Measurements from ENCODE around the gene MYZAP. TPM values are rescaled to one million over a fixed set of nuclear protein-coding genes. Genes with fewer than 3 reads are reported as not detected.

Gene MYZAP
- total and polyA plus RNA-seq, 4 donors: 0.38 to 7.5 (median 2.5) TPM

DNA sequence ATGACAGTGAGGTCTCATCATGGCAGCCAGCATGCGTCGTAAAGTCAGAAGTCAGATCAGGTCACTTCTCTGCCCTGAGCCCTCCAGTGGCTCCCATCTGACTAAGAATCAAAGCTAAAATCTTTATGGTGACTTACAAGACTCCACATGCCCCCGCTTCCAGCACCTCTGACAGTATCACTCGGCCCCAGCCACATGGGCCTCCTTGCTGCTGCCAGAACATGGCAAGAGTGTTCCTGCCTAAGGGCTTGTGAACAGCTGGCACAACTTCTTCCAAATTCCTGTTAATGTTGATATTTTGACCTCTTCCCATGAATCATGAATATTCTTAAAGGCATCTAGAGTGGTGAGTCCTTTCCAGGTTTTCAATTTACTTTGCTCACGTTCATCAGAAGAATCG lies 135.3 kb downstream of the MYZAP start:
- 69 to 71% methylated on average over 6 of the region's 6 CpGs for WGBS, 2 donors
- intact Hi-C loops (cut with DNase I): no loop called here
- Histone ChIP-seq H3K36me3 (ENCODE audit: control insufficient read depth in 1 of 2, insufficient read depth in 2 of 2, low read length in 1 of 2) (no peaks in the 10 kb centered on the region), H3K9me3 (ENCODE audit: control insufficient read depth, low read length) (no peaks in the 10 kb centered on the region), H3K27me3 (ENCODE audit: control insufficient read depth in 1 of 2, insufficient read depth in 2 of 2, low read length in 1 of 2) (no peaks in the 10 kb centered on the region), H3K27ac (ENCODE audit: low read depth in 1 of 2, low read length in 2 of 2) (no peak overlapping the region), H3K4me3 (ENCODE audit: low read length in 2 of 2) (no peak overlapping the region), H3K4me1 (ENCODE audit: control insufficient read depth in 1 of 2, insufficient read depth in 2 of 2, low read length in 2 of 2) (no peaks in the 10 kb centered on the region)
- DNase-seq (no peak), ATAC-seq (ENCODE audit: low FRiP score) (no peak)

DNA sequence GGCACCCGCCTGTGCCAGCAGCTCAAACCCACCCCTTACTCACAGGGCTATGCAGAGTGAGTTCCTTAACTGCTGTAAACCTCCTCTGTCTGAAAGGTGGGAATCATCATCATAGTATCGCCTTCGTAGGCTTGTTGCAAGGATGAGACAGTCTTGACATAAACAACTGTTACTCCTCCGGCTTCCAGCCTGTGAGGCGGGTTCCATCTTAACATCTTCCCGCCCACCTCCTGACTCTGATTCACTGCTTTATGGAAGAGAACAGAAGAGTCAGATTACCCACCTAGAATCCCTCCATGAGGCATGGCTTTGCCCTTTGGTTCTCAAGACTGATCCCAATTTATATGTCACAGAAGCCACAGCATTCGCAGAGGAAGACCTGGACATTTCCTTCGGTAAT lies 136.7 kb downstream of the MYZAP start:
- Histone ChIP-seq H3K27ac (ENCODE audit: low read depth in 1 of 2, low read length in 2 of 2) (no peak overlapping the region), H3K36me3 (ENCODE audit: control insufficient read depth in 1 of 2, insufficient read depth in 2 of 2, low read length in 1 of 2) (no peaks in the 10 kb centered on the region), H3K4me1 (ENCODE audit: control insufficient read depth in 1 of 2, insufficient read depth in 2 of 2, low read length in 2 of 2) (no peaks in the 10 kb centered on the region), H3K9me3 (ENCODE audit: control insufficient read depth, low read length) (no peaks in the 10 kb centered on the region), H3K4me3 (ENCODE audit: low read length in 2 of 2) (no peak overlapping the region), H3K27me3 (ENCODE audit: control insufficient read depth in 1 of 2, insufficient read depth in 2 of 2, low read length in 1 of 2) (no peaks in the 10 kb centered on the region)
- DNase-seq (no peak), ATAC-seq (ENCODE audit: low FRiP score) (no peak)
- WGBS, 2 donors: 96% methylated on average over 8 of the region's 8 CpGs
- intact Hi-C loops (cut with DNase I): no loop called here

DNA sequence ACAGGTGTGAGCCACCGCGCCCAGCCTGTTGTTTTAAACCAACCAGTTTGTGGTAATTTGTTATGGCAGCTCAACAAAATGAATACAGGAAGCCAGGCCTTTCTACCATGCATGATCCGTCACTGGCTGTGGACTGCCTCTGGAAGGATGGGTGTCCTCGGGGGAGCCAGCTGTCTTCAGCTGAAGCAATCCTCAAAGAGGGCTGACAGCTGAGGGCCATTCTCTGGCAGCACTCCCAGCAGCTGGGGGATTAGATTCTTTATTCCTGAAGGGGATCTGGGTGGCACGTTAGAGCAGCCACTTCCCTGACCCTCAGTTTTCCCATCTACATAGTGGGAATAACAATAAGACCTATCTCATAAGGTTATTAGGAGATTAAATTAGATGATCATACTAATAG lies 139.2 kb downstream of the MYZAP start:
- no peak overlapping the region for H3K27ac ChIP-seq (ENCODE audit: low read depth in 1 of 2, low read length in 2 of 2)
- H3K9me3 ChIP-seq (ENCODE audit: control insufficient read depth, low read length): no peaks in the 10 kb centered on the region
- no peaks in the 10 kb centered on the region for H3K4me1 ChIP-seq (ENCODE audit: control insufficient read depth in 1 of 2, insufficient read depth in 2 of 2, low read length in 2 of 2)
- WGBS, 2 donors: 90 to 92% methylated on average over 5 of the region's 5 CpGs
- DNase-seq (no peak), ATAC-seq (ENCODE audit: low FRiP score) (no peak)
- H3K4me3 ChIP-seq (ENCODE audit: low read length in 2 of 2): no peak overlapping the region
- intact Hi-C loops (cut with DNase I): loop anchor here (5.0 to 10.0 kb wide), 2 partner anchors 64 to 176 kb away; no protein-coding TSS in a partner anchor
- H3K36me3 ChIP-seq (ENCODE audit: control insufficient read depth in 1 of 2, insufficient read depth in 2 of 2, low read length in 1 of 2): no peaks in the 10 kb centered on the region
- H3K27me3 ChIP-seq (ENCODE audit: control insufficient read depth in 1 of 2, insufficient read depth in 2 of 2, low read length in 1 of 2): no peaks in the 10 kb centered on the region

- H3K4me3 ChIP-seq (ENCODE audit: low read length in 2 of 2): no peak overlapping the region
- no peak overlapping the region for H3K27ac ChIP-seq (ENCODE audit: low read depth in 1 of 2, low read length in 2 of 2)
- H3K4me1 ChIP-seq (ENCODE audit: control insufficient read depth in 1 of 2, insufficient read depth in 2 of 2, low read length in 2 of 2): no peaks in the 10 kb centered on the region
- no peaks in the 10 kb centered on the region for H3K9me3 ChIP-seq (ENCODE audit: control insufficient read depth, low read length)
- WGBS, 2 donors: 82 to 89% methylated on average over 6 of the region's 6 CpGs
- ATAC-seq (ENCODE audit: low FRiP score): no peak
- no peaks in the 10 kb centered on the region for H3K27me3 ChIP-seq (ENCODE audit: control insufficient read depth in 1 of 2, insufficient read depth in 2 of 2, low read length in 1 of 2)
- H3K36me3 ChIP-seq (ENCODE audit: control insufficient read depth in 1 of 2, insufficient read depth in 2 of 2, low read length in 1 of 2): no peaks in the 10 kb centered on the region
- intact Hi-C loops (cut with DNase I): loop anchor here (5.0 to 10.0 kb wide), 2 partner anchors 64 to 177 kb away; no protein-coding TSS in a partner anchor
- no peak for DNase-seq
These were observed 139.9 kb downstream of the MYZAP start for GRCh38 chr15:57731530-57732103.

DNA sequence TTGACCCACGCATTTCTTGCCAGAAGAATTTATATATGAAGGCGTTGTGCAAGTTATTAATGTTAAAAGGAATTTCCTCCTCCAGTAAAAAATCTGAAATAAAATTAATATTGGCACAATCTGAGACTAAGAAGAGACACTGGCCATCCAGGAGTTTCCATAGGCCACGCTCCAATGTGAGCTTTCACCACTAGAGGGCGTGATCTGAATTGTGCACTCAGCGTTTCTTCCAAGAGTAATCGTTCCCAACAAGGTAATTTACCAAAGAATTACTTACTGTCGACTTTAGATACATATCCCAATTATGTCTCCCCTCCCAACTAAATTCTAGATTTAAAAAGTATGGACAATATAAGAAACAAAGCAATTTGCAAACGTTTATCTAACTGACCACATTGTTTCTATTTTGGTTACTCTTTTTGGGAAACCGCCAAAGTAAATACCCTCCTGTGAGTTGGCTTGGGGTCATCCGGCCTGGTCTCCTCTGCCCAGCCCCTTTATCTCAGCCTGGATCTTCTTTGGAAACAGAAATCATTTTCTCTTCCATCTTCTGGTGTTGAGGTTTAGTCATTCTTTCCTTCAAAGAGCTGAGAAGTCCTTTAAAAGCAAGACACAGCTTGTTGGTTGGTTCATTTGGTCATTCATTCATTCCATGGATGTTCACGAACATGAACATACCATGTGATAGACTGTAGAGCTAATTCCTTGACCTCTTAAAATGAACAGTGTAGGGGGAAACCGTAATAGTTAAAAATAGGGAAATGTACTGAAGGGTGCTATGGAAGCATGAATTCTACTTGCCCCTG lies 141.0 kb downstream of the MYZAP start:
- DNase-seq (no peak), ATAC-seq (ENCODE audit: low FRiP score) (no peak)
- Histone ChIP-seq H3K4me3 (ENCODE audit: low read length in 2 of 2) (no peak overlapping the region), H3K27me3 (ENCODE audit: control insufficient read depth in 1 of 2, insufficient read depth in 2 of 2, low read length in 1 of 2) (no peaks in the 10 kb centered on the region), H3K4me1 (ENCODE audit: control insufficient read depth in 1 of 2, insufficient read depth in 2 of 2, low read length in 2 of 2) (no peaks in the 10 kb centered on the region), H3K36me3 (ENCODE audit: control insufficient read depth in 1 of 2, insufficient read depth in 2 of 2, low read length in 1 of 2) (no peaks in the 10 kb centered on the region), H3K27ac (ENCODE audit: low read depth in 1 of 2, low read length in 2 of 2) (no peak overlapping the region), H3K9me3 (ENCODE audit: control insufficient read depth, low read length) (no peaks in the 10 kb centered on the region)
- intact Hi-C loops (cut with DNase I): loop anchor here (5.0 to 10.0 kb wide), 2 partner anchors 65 to 178 kb away; no protein-coding TSS in a partner anchor
- 44 to 46% methylated on average over 12 of the region's 12 CpGs for WGBS, 2 donors

GRCh38 chr15:57734860-57735259 lies 143.2 kb downstream of the MYZAP start:
- intact Hi-C loops (cut with DNase I): loop anchor here (5.0 to 10.0 kb wide), 2 partner anchors 68 to 180 kb away; no protein-coding TSS in a partner anchor
- Histone ChIP-seq H3K27ac (ENCODE audit: low read depth in 1 of 2, low read length in 2 of 2) (no peak overlapping the region), H3K4me3 (ENCODE audit: low read length in 2 of 2) (no peak overlapping the region), H3K36me3 (ENCODE audit: control insufficient read depth in 1 of 2, insufficient read depth in 2 of 2, low read length in 1 of 2) (no peaks in the 10 kb centered on the region), H3K27me3 (ENCODE audit: control insufficient read depth in 1 of 2, insufficient read depth in 2 of 2, low read length in 1 of 2) (no peaks in the 10 kb centered on the region), H3K4me1 (ENCODE audit: control insufficient read depth in 1 of 2, insufficient read depth in 2 of 2, low read length in 2 of 2) (no peaks in the 10 kb centered on the region), H3K9me3 (ENCODE audit: control insufficient read depth, low read length) (no peaks in the 10 kb centered on the region)
- 44 to 54% methylated on average over 2 of the region's 2 CpGs for WGBS, 2 donors
- ATAC-seq (ENCODE audit: low FRiP score): no peak
- DNase-seq: no peak

Other genes starting within 250 kb of the MYZAP start
- 10 to 100 TPM; 19.4 to 46.3 TPM for gene CGNL1, start 215.4 kb upstream of the MYZAP start, total RNA-seq
- 1 to 10 TPM; 4.1 to 5.4 TPM for gene CGNL1, start 215.4 kb upstream of the MYZAP start, polyA plus RNA-seq
- gene POLR2M, start 114.8 kb downstream of the MYZAP start, total RNA-seq: 100 to 1,000 TPM; 102 to 119 TPM
- 100 to 1,000 TPM; 236 to 246 TPM for gene POLR2M, start 114.8 kb downstream of the MYZAP start, polyA plus RNA-seq

Measured in aorta (tissue), 5 donors.